ENCODE measurements around the gene OR10G2.
"Not testable (repeated sequence)": the region's sequence is repeated elsewhere in the genome, so short reads cannot be mapped to it uniquely, and the experiment has no call there.

Gene OR10G2, protein sequence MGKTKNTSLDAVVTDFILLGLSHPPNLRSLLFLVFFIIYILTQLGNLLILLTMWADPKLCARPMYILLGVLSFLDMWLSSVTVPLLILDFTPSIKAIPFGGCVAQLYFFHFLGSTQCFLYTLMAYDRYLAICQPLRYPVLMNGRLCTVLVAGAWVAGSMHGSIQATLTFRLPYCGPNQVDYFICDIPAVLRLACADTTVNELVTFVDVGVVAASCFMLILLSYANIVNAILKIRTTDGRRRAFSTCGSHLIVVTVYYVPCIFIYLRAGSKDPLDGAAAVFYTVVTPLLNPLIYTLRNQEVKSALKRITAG

DNA sequence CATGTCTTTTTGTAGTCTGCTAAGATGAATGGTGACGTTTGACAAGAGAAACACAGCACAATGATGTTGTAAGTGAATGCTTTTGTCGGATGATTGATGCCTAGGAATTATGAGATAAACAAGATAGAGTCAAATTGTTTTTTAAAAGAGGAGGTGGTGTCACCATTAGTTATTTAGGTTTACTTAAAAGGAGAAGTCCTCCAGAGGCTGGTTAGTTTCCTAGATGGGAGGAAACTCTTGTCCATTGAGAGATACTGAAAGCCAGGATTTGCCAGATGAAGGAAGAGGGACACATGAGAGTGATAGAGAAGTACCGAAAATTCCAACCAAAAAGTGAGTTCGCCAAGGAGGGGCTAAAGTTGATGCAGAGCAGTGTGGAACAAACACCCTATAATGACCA lies at the start of gene OR10G2:
OR10G2 (minus strand) TSS at position 101 of the 400 bp plus-strand sequence; CDS start at position 3, 98 bp downstream.
- no peak for DNase-seq

DNA sequence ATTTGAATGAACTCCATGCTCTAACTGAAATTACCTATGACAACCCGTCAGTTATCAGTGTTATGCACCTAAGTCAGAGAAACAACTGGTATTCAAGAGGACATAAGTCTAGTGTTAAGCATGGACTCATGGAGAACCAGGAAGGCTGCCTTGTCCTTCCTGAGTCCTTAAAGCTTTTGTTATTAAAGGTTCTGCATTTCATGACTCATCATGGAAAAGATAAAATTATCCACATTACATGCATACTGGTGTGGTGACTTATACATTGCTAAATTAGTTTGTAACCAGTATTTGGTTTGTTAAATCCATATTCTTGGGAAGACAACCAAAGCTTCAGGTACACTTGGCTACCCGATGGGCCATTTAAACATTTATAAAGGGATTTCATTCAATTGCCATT lies 45.3 kb upstream of the OR10G2 start:
- no peak for DNase-seq

DNA sequence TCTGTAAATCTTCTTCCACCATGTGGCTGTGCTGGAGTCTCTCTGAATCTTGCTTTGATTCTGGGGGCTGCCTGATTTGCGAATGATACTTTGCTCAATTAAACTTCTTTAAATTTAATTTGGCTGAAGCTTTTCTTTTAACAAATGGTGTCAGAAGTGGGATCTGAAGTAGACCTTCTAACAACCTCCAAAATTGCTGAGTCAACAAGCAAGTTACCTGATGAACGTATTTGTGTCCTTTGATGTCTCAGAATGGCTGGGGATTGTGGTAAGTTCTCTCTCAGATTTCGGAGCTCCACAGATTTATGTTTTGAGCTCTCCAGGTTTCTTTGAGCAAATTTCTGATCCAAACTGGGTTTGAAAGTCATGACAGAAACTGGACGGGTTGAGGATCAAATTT lies 40.8 kb upstream of the OR10G2 start:
- DNase-seq = no peak

DNA sequence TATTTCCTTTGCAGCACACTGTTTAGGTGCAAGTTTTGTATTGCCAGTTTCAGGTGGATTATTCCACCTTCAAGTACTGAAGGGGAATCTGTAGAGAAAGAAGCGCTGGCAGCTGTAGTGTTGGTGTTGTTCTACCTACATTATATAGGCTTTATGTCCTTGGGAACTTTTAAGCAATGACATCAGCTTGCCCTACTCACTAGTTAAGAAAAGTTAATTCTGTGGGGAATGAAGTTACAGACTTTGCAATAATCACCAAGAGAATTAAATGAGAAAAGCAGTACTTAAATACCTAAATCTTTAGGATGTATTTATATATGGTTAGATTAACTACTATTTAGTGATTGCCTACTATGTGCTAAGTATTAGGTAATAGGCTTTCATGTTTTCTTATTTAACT lies 39.0 kb upstream of the OR10G2 start, which contains the start of gene OR4E1:
OR4E1 (minus strand) TSS at position 101 of the 400 bp plus-strand sequence. CDS start 2,883 bp downstream, outside the sequence.
- no peak for DNase-seq

DNA sequence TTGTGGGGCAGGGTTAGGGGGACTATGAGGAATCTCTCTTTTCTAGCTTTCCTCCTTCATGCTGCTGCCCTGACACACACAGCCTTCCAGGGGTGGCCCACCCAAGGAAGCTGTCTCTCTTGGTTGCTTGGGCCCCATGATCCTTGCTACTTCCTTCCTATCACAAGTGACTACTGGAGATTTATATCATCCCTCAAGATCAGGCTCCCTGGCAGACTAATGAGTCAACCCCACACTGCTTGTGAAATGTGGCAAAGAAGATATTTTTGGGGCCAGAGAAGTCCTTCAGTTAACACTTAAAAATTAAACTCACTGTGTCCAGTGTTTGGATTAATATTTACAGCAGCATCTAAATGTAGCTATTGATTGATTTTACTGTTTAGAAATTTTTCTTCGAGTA lies 37.4 kb upstream of the OR10G2 start:
- no peak for DNase-seq

DNA sequence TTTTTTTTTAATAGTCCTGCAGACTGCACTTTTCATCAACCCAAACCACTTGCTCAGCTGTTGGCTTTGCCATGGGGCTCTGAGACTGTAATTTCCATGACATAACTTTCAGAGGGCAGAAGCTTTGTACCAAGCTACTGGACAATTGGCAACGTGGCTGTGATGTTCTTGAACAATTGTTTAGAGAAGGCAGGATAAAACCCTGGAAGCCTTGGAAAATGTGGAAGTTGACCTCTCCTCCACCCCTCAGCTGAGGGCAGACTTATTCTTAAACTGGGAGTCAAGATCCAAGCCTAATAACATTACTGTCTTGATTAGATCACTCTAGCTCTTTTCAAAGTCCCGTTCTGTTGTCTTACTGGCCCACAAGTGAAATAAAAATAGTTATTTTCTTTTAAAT lies 36.6 kb upstream of the OR10G2 start:
- DNase-seq = no peak

DNA sequence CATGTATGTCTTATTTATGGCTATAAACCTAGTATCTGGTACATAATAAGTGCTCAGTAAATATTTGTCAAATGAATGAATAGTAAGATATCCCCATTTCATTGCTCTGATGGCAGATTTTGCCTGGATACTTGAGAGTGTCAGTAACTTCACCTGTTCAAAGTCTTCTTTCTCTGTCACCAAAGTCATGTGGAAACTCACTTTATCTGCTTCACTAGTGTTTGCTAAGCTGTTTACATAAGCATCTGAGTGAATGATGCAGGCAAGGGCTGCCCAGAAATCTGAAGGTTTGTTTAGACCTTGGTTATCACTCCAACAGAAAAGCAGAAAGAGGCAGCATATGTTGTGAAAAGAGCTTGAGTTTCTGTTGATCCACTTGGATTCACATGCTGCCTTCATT lies 34.5 kb upstream of the OR10G2 start:
- DNase-seq = no peak

DNA sequence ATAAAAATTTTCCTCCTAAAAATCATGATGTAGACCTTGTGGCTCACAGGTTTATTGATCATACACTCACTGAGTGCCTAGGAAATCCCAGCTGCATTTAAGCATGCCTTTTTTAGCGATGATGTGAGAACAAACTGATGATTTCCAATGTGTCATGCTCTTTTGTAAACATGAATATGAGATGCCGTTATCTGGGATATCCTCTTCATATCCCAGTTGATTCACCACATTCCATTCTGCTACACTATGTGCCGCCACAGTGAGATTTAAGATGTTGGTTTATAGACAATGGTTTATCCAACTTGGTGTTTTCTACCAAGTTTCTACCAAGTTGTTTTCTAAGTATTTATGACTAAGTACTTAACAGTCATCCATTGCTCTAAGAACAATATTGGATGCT lies 33.6 kb upstream of the OR10G2 start:
- no peak for DNase-seq

DNA sequence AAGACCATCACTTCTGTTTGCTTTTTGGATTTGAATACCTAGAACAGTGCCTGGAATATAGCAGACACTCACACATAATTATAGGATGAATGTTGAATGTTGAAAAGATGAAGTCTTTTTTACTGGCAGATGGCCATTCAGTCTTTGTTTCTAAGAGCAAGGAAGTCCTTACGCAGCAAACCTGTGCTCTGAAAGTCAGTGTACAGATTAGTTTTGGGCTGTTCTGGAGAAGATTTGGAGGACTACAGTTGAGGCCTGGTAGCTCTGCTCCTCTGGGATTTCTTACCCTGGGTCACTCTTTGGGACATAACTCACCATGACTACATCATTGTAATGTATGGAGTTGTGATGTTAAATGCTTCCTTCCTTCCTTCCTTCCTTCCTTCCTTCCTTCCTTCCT lies 22.2 kb upstream of the OR10G2 start:
- DNase-seq = no peak

DNA sequence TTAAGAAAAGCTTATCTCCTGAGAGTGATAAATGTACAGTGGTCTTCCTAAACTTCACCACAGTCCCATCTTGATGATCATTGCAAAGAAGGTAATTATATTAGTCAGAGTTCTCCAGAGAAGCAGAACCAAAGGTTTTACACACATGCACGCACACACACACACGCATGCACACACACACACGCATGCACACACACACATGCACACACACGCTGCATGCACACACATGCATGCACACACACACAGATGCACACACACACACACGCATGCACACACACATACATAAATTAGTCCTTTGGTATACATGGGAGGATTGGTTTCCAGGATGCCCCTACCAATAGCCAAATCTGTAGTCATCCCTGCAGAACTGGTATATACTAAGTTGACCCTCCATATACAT lies 19.5 kb upstream of the OR10G2 start:
- no peak for DNase-seq

DNA sequence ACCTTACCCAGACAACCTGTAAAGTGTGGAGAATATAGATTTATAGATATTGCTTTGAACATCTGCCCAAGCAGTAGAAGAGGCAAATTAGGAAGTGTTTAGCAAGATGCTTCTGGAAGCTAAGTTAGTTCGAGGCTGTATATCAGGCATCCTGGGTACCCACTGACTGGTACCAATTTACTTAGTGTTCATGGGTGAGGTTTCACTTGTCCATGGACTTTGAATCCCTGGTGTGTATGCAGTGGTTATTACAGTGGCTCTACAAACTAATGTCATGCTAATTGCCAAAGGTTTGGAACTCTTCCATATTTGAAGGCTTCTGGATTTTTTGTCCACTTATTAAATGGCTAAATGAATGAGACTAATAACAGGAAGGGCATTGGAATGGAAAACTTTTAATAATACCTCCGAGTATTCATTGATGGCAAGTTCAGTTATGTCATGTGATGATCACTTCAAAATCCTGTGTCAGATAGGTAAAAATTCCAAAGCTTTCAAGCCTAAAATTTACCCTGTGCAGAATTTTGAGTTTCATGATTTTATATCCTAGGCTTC lies 18.7 kb upstream of the OR10G2 start, which contains the start of gene OR4E2:
OR4E2 (plus strand) TSS at position 505 of the 555 bp plus-strand sequence. CDS start 11,248 bp downstream, outside the sequence.
- no peak for DNase-seq

DNA sequence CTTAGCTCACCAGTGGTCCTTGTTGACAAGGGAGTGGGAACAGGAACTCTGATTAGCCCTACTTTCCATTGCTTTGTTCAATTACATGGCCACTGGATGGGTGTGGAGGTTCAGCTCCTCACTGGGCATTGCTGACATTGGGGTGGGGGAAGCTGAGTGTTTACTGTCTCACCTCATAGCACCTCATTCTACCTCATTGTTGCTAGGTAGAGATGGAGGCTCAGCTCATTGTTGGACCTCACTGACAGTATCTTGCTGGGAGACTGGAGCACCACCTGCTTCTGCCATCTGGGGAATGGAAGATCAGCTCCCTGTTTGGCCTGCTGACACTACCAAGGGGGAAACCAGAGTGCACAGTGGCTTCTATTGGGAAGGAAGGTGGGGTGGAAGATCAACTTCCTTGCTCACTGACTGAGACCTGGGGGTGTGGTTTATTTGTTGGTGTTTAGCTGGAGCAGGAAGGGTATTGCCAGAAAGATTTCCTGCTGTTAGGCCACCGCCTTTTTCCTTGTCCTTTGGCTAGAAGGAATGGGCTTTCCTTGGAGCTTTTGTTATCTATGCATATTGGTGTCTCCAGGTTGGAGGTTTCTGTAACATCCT lies 17.6 kb upstream of the OR10G2 start:
- no peak for DNase-seq

DNA sequence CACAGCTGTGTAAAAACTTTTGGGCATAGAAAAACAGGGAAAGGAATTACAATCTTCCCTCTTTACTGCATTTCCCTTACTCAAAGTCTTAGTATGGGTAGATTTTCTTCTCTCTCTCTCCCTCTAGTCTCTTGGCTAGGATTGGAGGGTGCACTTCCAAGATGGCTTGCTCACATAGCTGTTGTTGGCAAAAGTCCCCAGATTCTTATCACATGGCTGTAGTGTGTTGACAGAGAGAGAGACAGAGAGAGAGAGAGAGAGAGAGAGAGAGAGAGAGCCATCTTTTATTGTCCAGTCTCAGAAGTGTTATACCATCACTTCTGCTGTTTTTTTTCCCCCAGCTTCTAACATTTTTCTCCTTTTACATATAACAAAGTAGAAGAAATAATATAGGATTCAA lies 12.6 kb upstream of the OR10G2 start:
- peak; percentile 7 for DNase-seq

DNA sequence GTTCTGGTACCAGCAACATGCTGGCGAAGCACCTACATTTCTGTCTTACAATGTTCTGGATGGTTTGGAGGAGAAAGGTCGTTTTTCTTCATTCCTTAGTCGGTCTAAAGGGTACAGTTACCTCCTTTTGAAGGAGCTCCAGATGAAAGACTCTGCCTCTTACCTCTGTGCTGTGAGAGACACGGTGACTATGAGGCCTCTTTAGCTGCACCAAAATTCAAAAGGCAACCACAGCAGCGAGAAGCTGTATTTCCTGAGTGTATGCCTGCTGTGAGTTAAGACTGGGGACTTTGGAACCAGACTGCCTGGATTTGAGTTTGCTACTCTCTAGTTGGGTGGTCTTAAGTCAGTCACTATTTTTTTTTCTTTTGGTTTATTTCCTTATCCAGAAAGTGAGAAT lies 8.7 kb upstream of the OR10G2 start:
- no peak for DNase-seq

DNA sequence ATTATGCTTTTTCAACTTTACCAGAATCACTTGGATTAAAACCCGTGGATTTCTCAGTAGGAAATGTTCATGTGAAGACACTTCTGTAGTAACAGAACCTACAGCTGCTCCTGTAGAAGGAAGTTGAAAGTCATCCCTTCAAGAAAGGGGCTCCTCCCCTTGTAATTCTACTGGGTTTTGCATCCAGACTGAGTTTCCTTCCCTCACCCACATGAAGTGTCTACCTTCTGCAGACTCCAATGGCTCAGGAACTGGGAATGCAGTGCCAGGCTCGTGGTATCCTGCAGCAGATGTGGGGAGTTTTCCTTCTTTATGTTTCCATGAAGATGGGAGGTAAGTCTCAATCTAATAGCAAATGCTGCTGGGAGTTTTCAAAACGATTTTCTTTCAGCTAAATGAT lies 7.9 kb upstream of the OR10G2 start:
- no peak for DNase-seq

DNA sequence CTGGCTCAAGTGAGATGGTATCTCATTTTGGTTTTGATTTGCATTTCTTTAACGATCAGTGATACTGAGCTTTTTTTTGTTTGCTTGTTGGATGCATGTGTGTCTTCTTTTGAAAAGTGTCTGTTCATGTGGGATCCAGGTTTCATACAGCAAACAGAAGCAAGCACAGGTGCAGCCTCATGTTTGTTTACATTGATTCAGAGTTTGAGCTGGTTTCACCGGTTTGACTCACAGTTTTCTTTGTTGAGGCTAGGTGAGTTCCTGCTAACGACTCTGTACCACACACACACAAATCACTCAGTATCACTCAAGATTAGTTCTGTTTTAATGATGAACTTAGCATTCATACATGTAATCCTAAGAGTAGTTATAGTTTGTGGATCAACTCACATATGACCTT lies 3.7 kb downstream of the OR10G2 start:
- DNase-seq = no peak

DNA sequence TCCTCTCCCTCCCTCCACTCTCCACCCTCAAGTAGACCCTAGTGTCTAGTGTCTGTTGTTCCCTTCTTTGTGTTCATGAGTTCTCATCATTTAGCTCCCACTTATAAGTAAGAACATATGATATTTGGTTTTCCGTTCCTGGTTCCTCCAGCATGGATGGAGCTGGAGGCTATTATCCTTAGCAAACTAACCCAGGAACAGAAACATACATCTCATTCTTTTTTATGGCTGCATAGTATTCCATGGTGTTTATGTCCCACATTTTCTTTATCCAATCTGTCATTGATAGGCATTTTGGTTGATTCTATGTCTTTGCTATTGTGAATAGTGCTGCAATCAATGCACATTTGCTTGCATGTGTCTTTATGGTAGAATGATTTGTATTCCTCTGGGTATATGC lies 4.2 kb downstream of the OR10G2 start:
- not testable (repeated sequence) for DNase-seq

DNA sequence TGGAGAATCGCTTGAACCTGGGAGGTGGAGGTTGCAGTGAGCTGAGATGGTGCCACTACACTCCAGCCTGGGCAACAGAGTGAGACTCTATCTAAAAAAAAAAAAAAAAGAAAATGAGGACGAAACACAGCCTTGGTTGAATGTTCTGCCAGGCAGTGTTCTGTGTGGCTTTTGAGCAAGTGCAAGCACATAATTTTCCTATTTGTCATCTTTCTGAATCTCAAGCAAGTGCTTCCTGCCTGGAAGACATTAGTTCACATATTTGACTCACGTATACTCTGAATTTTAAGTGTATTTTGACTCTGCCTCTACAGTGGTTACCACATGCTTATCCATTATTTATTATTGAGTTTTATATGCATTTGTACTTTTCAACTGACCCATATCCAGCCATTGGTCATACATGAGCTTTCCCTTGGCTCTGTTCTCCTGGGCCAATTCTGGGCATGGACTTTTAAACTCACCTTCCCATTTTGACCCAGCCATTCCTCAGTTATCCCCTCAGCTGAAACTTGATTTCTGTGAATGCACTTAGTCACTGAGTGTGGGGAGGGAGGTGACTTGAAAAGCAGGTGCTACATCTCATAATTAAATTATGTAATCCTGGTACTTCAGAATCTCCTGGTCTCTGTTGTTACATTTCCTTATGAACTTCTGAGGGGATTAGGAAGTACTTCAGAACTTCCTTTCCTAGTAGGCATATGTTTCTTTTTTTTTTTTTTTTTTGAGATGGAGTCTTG lies 8.1 kb downstream of the OR10G2 start:
- DNase-seq = no peak

DNA sequence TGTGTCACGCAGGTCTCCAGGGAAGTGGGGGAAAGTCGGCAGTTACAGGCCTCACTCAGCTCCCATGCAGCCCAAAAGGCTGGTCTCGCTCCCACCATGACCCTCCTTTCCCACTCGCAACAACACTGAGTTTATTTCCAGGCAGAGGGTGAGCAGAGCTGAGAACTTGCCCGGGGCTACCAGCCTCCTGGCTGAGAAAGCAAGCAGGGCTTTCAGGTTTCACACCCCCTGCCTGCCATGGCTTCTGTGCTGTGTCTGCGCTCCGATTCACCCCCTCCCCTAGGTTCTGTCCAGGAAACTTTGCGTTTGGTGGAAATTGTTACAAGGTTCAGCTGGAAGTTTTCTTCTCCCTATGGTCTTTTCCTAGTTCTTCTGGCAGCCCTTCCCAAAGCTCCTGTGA lies 17.1 kb downstream of the OR10G2 start:
- no peak for DNase-seq

DNA sequence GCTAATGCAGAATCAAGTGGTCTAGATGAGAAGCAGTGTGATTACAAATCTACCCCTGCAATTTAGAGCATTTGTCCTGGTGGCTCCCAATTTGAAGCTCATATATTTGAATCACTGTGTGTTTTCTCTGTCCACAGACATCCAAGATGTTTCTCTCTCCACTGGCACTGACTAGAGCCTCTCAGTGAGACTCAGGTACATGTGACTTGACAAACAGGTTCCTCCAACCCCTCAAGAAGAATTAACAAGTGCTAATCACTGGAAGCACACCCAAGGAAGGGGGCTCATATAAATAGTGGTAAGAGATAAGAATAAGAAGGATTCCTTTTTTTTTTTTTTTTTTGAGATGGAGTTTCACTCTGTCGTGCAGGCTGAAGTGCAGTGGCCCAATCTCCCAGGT lies 20.5 kb downstream of the OR10G2 start:
- DNase-seq = no peak

DNA sequence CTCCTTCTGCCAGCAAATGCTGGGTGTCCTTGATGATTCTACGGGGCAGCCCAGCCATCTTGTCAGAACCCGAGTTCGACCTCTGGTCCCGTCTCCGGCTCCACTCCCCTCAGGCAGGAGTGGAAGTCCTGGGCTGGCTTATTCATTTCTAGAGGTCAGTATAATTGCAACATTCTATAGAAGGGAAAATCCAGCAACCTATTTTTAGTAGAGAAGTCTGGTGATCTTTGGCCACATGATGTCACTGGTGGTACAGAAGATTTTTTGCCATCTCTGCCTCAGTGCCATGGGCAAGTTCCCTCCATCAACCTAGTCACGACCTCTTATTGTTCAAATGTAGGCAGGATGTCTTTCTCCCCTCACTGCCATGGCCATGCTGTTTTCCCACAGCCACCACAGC lies 22.4 kb downstream of the OR10G2 start:
- DNase-seq = no peak

DNA sequence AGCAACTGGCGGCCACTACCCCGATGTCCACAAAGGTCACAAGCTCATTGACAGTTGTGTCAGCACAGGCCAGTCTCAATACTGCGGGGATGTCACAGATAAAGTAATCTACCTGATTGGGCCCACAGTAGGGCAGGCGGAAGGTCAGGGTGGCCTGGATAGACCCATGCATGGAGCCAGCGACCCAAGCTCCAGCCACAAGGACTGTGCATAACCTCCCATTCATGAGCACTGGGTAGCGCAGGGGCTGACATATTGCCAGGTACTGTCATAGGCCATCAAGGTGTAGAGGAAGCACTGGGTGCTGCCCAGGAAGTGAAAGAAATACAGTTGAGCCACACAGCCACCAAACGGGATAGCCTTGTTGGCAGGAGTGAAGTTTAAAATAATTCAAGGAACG lies 32.6 kb downstream of the OR10G2 start:
- not testable (repeated sequence) for DNase-seq

DNA sequence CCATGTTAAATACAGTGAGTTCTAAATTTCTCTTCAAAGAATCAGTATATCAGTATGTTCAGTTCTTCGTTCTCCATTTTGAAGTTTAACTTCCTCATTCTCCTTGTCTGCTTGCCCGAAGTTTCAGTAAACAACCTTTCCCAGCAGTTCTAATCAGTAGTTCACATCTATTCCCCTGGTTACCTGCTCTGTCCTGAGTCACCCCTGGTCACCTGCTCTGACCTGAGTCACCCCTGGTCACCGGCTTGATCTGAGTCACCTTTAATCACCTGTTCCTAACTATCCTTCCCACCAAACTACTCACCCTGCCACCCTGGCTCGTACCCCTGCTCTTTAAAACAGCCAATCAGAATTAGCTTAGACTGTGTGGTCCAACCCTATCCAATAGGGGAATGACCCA lies 45.4 kb downstream of the OR10G2 start:
- no peak for DNase-seq

Data from eye (tissue), 1 donor.